HUDEP-2 (cell line): ENCODE data around the gene NXPE1.

Source experiments
- DNase-seq, 76 experiments: peaks; one replicate each; lab custom pipeline; 2025; ENCODE audit not compliant: unreplicated experiment in 76 of 76; lab: John Stamatoyannopoulos, UW

NXPE1 gene

DNA sequence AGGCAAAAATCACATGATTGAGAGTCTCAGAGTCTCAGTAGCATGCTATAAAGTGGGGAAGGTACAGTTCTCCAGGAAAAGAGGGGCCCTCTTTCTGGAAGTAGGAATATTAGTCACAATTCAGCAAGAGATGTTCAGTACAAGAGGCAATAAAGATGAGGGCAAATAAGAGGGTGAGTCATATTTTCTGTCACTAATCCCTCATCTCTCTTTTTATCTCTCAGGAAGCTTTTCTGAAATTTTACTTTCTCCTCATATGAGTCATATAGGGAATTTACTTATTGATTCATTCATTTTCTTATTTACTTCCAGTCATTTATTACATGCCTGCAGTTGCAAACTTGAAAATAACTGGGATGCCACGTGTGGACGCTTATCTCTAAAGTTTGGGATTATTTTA is 3.4 kb upstream of the NXPE1 start:
- DNase-seq = no peak

DNA sequence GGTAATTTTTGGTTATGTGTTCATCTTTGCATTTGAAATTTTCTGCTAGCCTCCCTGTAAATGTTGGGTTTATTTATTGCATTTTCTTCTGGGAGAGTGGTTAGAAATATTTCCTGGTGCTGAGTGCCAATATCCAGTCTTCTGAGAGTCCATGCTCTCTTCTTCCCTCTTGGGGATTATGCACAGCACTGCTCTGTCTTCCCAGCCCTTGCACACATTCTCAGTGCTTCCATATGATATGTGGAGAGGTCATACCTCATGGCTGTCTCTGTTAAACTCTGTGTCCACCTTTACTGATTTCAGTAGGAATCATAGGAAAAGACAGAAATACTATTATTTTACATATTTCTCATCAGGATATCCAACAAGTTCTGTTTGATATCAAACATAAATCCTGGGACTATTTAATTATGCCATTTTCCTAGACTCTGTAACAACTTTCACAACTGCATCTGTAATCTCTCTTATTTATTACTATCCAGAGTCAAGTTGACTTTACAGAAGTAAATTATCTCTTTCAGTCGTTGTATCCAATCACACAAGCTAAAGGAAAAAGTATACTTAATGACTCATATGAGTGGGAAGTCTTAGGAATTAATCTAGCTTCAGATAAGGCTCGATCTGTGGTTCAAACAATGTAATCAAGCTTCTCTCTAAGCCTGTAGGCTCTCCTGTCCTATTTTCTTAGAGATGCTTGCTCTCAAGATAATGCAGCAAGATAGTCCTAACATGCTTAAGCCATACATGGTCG is 2.7 kb upstream of the NXPE1 start:
- no peak for DNase-seq

DNA sequence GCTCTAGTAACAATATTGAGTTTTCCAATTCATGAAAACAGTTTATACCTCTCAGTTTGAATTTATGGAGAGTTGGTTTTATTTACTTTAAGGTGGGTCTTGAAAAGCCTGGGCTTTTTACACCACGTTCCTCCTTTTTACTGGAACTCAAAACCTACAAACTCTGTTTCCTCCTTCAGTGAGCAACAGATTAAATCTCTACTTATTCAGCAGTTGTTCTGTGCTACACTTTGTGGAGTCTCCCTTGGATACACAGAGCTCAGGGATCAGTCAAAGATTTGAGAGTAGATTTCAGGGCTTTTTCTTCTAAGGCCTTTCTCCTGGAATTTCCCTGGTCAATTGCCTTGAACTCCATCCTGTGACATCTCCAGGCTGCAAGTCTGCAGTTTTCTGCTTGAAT is 3.5 kb downstream of the NXPE1 start:
- no peak for DNase-seq

DNA sequence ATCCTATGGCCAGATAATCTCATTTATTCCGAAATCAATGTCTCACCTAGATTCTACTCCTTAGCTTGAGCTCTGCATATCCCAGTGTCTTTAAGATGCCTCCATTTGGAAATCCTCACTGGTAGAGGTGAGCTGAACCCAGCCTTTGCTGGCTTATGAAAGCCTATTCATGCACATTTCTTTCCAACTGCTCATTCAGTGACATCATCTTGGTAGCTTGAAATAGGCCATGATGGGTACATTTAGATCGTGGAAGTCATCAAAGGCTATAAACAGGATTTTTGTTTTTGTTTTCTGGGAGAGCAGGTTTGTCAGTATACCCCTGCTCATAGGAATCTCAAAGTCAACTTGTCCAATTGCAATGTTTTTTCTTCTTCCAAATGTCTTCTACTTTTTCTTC is 6.0 kb downstream of the NXPE1 start:
- no peak for DNase-seq

DNA sequence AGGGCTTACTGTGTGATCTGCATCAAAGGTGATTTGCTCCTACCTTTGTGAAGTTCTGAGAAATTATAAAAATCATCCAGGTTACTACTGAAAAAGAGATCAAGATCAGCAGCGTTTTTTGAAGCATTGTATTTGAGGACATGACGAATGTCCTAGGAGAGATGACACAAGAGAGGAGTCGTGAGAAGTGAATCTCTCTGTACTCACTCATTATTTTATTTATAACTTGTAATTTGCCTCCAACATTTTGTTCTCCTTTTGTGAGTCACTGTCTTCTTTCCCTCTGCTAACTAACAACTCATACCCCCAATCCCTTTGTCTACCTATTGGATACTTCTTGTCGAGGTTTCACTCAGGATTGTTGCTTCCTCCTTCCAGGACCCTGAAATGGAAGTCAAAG is 8.6 kb downstream of the NXPE1 start:
- no peak for DNase-seq

DNA sequence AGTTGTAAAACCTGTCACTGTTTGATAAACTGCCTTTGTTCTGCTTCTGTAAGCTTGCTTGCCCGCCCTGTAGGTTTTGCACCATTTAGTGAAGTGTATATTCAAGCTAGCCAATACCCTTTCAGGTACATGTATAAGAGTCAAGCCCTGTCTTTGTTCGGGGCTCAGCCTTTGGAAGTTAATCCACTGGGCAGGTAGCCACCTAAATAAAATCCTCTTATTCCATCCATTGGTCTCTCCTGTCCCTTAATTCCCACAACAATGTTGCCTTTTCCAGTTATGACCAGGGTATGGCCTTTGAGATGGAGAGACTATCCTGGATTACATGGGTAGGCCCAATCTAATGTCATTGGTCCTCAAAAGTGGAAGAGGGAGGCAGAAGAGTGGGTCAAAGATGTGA is 34.0 kb downstream of the NXPE1 start:
- DNase-seq = no peak

DNA sequence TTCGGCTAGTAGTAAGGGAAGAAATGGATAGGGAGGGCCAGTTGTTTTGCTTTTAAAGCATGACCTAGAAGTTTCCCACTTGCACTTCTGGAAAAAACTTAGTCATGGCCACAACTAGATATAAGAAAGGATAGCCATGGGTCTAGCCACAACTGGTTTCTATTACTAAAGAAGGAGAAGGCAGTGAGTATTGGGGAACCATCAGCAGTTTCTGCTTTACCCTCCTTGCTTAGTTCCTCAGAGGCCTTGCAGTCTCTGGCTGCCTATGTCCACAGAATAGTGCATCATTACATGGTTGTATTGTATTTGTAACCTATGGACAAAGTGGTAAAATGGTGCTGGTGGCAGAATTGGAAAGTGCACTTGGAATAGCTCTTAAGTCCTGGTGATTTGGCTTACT is 35.6 kb downstream of the NXPE1 start:
- DNase-seq = no peak

DNA sequence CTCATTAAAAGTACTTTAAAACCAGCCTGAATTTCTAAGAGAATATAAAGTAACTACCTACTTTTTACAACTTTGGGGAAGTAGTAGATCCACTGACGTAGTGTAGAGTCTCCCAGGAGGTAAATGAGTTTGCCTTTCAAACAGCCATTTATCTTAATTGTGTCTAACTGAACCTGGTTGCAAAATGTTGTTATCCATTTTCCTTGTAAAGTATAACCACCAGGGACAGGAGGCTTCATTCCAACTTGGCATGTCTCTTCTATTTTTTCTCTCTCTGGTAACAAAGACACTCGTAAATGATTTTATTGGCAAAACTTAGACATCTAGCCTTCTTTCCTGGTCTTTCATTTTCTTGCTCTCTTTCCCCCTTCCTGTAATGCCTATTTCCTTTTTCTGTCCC is 36.9 kb downstream of the NXPE1 start:
- no peak for DNase-seq

DNA sequence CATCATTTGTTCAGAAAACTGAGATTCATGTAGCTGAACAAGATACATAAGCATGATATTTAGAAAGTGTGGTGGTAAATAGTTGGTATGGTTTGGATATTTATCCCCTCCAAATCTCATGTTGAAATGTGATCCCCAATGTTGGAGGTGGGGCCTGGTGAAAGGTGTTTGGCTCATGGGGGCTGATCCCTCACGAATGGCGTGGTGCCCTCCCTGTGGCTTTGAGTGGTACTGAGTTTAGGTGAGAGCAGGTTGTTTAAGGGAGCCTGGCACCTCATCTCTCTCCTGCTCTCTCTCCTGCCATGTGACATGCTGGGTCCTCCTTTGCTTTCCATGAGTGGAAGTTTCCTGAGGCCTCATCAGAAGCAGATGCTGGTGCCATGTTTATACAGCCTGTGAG is 48.1 kb downstream of the NXPE1 start:
- DNase-seq = no peak

DNA sequence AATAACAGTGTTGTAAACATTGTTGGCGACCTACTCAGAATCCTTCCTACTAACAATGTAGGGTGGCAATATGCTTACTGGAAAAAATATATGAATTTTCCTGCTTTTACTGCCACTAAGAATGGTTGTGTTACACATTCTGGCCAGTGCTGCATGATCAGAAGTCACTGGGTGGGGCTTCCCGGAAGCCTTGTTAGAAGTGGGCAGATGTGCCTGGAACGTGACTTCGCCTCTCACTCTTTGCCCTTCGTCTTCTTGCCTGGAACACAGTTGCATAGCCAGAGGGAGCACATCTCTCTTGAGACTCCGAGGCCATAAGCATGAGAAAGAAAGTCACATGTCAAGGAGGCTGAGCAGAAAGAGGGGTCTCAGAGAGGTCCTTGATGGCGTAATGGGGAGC is 48.6 kb downstream of the NXPE1 start:
- no peak for DNase-seq

DNA sequence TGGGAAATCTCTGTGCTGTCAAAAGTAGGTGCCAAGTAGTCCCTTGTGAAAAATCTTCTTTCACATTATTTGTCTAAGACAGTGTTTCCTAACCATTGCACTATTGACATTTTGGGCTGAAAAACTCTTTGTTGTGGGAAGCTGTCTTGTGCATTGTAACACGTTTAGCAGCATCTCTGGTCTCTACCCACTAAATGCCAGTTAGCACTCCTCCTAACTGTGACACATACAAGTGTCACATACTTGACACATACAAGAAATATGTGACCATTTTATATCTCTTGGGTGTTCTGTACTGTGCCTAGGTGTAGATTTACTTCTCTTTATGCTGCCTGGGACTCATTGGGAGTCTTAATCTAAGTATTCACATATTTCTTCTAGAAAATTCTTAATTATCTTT is 57.8 kb downstream of the NXPE1 start:
- DNase-seq = no peak

DNA sequence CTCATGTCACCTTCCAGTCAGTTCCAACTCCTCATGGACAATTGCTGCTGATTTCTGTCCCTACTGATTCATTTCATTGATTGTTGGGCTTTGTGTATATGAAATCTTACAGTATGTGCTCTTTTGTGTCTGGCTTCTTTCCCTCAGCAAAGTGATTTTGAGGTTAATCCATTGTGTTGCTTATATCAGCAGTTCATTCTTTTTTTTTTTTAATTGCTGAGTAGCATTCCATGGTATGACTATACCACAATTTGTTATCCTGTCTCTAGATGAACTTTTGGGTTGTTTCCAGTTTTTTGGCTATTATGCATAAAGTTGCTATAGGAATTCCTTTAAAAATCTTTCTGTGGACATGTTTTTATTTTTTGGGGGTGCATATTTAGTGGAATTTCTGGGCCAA is 59.9 kb downstream of the NXPE1 start:
- DNase-seq = no peak

DNA sequence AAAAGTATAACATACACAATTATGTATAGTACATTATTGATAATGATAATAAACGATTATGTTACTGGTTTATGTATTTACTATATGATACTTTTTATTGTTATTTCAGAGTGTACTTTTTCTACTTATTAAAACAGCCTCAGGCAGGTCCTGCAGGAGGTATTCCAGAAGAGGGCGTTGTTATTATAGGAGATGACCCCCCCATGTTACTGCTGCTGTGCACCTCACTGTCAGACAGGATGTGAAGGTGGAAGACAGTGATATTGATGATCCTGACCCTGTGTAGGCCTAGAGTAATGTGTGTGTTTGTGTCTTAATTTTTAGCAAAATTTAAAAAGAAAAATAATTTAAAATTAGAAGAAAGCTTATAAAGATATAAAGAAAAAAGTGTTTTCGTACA is 62.8 kb downstream of the NXPE1 start:
- peak in 1 of 76 experiments; percentile 2 for DNase-seq

DNA sequence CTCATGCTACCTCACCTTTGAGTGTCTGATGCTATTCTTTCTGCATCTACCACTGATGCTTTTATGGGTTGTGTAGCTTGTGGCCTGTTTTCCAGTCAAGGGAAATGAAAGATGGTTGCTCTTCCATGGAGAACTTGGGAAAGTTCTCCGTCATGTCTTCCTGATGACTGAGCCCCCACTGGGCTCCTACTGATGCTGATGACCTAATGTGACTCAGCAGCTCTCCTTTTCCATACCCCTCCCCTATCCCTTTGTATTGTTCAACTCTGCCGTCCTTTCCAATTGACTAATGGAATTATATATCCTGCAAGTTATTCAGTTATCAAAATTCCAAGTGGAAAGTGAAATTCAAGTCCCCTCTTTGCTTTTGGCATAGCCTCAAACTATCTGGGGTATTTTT is 75.8 kb downstream of the NXPE1 start:
- DNase-seq = no peak

DNA sequence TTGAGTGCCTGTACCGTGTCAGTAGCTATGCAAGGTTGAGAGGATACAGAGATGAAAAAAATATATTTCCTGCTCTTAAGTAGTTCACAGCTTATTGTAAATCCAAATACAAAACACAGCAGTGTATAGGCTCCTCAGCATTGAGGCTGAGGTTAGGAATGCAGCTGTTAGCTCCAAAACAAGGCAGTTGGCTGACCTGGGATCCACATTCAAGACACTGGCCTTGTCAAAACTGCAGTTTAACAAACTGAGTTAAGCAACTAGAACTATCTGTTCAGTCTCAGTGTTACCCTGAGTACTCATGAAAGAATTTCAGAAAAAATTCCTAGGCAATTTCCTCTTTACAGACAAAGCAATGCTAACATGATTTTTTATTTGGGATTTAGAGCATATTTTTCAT is 77.6 kb downstream of the NXPE1 start:
- DNase-seq = no peak

DNA sequence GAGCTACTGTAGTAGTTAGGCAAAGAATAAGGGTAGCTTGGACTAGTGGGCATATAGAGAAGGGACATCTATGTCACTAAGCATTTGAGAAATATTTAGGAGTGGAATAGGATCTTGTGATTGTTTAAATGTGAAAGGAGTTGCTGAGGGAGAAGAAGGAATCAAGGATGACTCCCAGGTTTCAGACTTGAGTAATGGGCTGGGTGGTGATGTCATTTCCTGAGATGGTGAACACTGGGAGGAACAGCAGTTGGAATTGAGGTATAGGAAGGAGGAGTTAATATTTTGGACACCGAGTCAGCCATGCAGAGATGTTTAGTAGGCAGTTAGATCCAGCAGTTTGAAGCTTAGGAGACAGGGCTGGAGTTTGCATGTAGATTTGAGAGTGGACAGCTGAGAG is 80.3 kb downstream of the NXPE1 start:
- no peak for DNase-seq

DNA sequence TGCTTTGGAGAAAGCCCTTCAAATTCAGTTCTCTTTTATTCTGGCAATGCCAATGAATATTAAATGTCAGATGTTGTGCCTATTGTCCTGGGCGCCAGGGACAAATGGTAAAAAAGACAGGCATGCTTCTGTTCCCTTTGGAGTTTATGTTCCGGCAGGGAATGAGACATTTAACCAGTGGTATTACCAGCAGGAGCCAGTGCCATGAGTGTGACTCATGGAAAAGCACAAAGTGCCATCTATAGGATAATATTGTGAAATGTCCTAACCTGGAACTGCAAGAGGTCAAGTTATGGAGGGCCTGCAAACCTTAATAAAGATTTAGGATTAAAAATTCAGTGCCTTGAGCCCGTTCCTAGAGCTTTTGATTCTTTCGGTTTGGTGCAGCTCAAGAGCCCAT is 80.9 kb downstream of the NXPE1 start:
- DNase-seq = peak in 1 of 76 experiments; percentile 2

DNA sequence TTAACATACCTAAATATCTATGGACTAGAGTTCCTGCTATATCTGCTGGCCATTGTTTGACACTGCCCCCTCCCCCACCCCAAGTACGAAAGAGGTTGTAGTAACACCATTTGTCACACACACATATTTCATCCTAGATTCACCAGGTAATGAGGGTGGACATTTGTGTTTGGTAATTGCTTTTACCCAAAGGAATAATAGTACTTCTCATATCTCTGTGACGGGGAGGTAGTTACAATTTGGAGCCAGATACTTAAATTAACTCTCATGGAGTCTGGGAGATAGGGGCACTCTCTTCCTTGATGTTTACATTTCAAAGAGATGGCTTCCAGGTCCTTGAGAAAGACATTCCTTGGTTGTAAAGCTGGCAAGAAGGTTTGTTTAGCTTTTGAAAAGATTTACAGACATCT is 81.7 kb downstream of the NXPE1 start:
- DNase-seq = no peak

DNA sequence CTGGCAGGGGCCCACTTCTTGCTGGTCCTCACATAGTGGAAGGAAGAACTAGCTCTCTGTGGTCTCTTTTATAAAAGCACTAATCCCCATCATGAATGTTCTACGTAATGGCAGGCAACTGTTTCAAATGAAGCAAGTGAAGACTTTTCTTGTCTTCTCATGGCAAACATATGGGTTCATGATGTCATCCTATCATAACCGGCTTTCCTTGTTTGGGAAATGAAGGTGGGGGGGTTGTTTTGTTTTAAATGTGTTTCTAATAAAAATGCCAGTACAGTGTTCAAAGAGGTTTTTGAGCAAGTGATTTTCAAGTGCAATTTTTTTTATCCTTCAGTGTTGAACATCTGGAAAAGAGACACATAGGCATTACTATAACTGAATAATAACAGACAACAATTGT is 87.0 kb downstream of the NXPE1 start:
- no peak for DNase-seq
